ENCODE data around the gene LCMT2. TPM values are rescaled to one million over a fixed set of nuclear protein-coding genes. Genes with fewer than 3 reads are reported as not detected.
A peak's percentile ranks its signal among the peaks of the same experiment; 100 is the strongest.

LCMT2 gene, protein sequence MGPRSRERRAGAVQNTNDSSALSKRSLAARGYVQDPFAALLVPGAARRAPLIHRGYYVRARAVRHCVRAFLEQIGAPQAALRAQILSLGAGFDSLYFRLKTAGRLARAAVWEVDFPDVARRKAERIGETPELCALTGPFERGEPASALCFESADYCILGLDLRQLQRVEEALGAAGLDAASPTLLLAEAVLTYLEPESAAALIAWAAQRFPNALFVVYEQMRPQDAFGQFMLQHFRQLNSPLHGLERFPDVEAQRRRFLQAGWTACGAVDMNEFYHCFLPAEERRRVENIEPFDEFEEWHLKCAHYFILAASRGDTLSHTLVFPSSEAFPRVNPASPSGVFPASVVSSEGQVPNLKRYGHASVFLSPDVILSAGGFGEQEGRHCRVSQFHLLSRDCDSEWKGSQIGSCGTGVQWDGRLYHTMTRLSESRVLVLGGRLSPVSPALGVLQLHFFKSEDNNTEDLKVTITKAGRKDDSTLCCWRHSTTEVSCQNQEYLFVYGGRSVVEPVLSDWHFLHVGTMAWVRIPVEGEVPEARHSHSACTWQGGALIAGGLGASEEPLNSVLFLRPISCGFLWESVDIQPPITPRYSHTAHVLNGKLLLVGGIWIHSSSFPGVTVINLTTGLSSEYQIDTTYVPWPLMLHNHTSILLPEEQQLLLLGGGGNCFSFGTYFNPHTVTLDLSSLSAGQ
- total RNA-seq (2021; ENCODE audit: unreplicated experiment): 12.1 TPM
- 9.8 TPM for polyA plus RNA-seq (2012; ENCODE audit: insufficient read length)
- Bru-seq, nascent RNA: percentile 75 among the genes with signal in this experiment
- percentile 83 among the genes with signal in this experiment for BruChase-seq, experiment 1, labeled RNA remaining after a 2-hour chase
- percentile 43 among the genes with signal in this experiment for BruChase-seq, experiment 2, labeled RNA remaining after a 6-hour chase
- long read RNA-seq, full-length matches to known transcripts: 17 of 17 reads
- long read RNA-seq, partial matches to known transcripts: 0 of 17 reads
- long read RNA-seq, other reads (novel, unspliced or antisense): 0 of 17 reads

DNA sequence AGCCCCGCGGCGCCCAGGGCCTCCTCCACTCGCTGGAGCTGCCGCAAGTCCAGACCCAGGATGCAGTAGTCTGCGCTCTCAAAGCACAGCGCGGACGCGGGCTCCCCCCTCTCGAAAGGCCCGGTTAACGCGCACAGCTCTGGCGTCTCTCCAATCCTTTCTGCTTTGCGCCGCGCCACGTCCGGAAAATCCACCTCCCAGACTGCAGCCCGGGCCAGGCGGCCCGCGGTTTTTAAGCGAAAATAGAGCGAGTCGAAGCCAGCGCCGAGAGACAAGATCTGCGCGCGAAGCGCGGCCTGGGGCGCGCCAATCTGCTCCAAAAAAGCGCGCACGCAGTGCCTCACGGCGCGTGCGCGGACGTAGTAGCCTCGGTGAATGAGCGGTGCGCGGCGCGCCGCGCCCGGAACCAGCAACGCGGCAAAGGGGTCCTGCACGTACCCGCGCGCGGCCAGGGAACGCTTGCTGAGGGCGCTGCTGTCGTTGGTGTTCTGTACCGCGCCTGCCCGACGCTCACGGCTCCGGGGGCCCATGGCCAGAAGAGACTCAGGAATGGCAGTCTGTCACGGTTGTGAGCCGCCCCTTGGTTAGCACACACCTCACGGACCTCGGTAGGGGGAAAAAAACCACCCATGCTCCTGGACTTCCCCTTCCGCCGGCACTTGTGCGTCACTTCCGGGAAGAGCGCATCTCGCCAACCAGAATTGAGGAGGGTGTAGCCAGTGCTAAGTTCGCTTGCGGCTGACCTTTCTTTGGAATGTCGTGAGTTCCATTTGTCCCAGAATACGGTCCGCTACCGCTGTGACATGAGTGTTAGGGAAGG is at the start of gene LCMT2:
Gene LCMT2 (minus strand): TSS at position 614 of the 820 bp plus-strand sequence. CDS start 84 bp downstream, at position 530.
- H3K27ac ChIP-seq (ENCODE audit: low read length): peak within 1 kb of the TSS; percentile 98
- CTCF ChIA-PET: no interaction called here
- H3K9me3 ChIP-seq (ENCODE audit: control insufficient read depth, insufficient read depth, low read depth, low read length): no peaks in the 10 kb centered on the region
- H3K4me1 ChIP-seq (ENCODE audit: control insufficient read depth, insufficient read depth, low read length): peaks cover 17% of the 10 kb centered on the region
- no peaks in the 10 kb centered on the region for H3K36me3 ChIP-seq (ENCODE audit: control insufficient read depth, insufficient read depth, low read length)
- in situ Hi-C loops (cut with HindIII; ENCODE audit: low pct_unique_long_range_greater_than_20kb, low sequenced_read_pairs) (no loop called here), intact Hi-C loops (cut with micrococcal nuclease; ENCODE audit: unreplicated experiment) (no loop called here)
- no TSS peak for BruUV-seq (replicated peaks)
- TF ChIP-seq TCF7L2 (IDR thresholded peaks at IDR 0.05; ENCODE audit: low read depth, low read length): no peak
- TF ChIP-seq, protein P1, sequence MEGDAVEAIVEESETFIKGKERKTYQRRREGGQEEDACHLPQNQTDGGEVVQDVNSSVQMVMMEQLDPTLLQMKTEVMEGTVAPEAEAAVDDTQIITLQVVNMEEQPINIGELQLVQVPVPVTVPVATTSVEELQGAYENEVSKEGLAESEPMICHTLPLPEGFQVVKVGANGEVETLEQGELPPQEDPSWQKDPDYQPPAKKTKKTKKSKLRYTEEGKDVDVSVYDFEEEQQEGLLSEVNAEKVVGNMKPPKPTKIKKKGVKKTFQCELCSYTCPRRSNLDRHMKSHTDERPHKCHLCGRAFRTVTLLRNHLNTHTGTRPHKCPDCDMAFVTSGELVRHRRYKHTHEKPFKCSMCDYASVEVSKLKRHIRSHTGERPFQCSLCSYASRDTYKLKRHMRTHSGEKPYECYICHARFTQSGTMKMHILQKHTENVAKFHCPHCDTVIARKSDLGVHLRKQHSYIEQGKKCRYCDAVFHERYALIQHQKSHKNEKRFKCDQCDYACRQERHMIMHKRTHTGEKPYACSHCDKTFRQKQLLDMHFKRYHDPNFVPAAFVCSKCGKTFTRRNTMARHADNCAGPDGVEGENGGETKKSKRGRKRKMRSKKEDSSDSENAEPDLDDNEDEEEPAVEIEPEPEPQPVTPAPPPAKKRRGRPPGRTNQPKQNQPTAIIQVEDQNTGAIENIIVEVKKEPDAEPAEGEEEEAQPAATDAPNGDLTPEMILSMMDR (IDR thresholded peaks at IDR 0.05): no peak
- peak; percentile 87; the same call in 1 of the 2 replicates for TF ChIP-seq SIN3A (IDR thresholded peaks at IDR 0.05; ENCODE audit: borderline replicate concordance, insufficient read depth, low read depth, low read length)
- TF ChIP-seq POLR2AphosphoS5 (IDR thresholded peaks at IDR 0.05; ENCODE audit: low read depth, low read length): peak; percentile 96
- peak; percentile 89 for DNase-seq (ENCODE audit: low read depth, low spot score)
- no peaks in the 10 kb centered on the region for H3K27me3 ChIP-seq (ENCODE audit: control insufficient read depth, insufficient read depth, low read length)
- H3K4me3 ChIP-seq (ENCODE audit: low read depth in 2 of 2, low read length in 2 of 2): peak within 1 kb of the TSS; percentile 79 to 98
- POLR2A ChIA-PET: no interaction called here
- peak; percentile 98 for ATAC-seq

DNA sequence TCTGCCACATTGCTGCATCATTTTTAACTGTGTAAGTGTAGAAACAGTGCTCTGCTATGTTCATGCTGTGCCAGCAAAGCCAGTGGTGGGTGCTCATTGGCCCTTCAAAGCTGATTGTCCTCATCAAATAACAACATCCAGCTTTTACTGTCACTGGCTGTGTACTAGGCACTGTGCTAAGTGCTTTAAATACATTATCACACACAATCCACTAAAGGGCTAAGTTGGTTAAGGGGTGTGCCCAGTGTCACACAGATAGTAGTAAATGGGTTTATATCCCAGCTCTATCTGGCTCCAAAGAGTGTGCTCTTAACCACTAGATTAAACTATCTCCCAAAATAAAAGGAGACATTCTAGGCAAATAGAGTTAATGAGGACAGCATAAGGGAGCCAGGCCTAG is 48.2 kb upstream of the LCMT2 start:
- ATAC-seq (no peak), DNase-seq (ENCODE audit: low read depth, low spot score) (no peak)
- H3K27me3 ChIP-seq (ENCODE audit: control insufficient read depth, insufficient read depth, low read length): no peaks in the 10 kb centered on the region
- H3K27ac ChIP-seq (ENCODE audit: low read length): no peak overlapping the region
- TF ChIP-seq TCF7L2 (IDR thresholded peaks at IDR 0.05; ENCODE audit: low read depth, low read length) (no peak), POLR2AphosphoS5 (IDR thresholded peaks at IDR 0.05; ENCODE audit: low read depth, low read length) (no peak), REST (IDR thresholded peaks at IDR 0.05; ENCODE audit: insufficient read depth in 1 of 2, low read depth in 2 of 2, low read length in 1 of 2) (no peak), SIN3A (IDR thresholded peaks at IDR 0.05; ENCODE audit: borderline replicate concordance, insufficient read depth, low read depth, low read length) (no peak)
- TF ChIP-seq, protein P1 (IDR thresholded peaks at IDR 0.05): no peak
- in situ Hi-C loops (cut with HindIII; ENCODE audit: low pct_unique_long_range_greater_than_20kb, low sequenced_read_pairs) (no loop called here), intact Hi-C loops (cut with micrococcal nuclease; ENCODE audit: unreplicated experiment) (no loop called here)
- H3K9me3 ChIP-seq (ENCODE audit: control insufficient read depth, insufficient read depth, low read depth, low read length): no peaks in the 10 kb centered on the region
- ChIA-PET CTCF (no interaction called here), POLR2A (interaction anchor here (0.6 kb wide), 1 partner anchor 168 kb away, joined by 16 read pairs; no protein-coding TSS in a partner anchor)
- H3K36me3 ChIP-seq (ENCODE audit: control insufficient read depth, insufficient read depth, low read length): peaks cover 27% of the 10 kb centered on the region
- H3K4me3 ChIP-seq (ENCODE audit: low read depth in 2 of 2, low read length in 2 of 2): no peak overlapping the region
- H3K4me1 ChIP-seq (ENCODE audit: control insufficient read depth, insufficient read depth, low read length): no peaks in the 10 kb centered on the region
- no TSS peak for BruUV-seq (replicated peaks)

Data from Panc1 (cell line).